Fibroblast of lung (primary cell): ENCODE measurements around the gene BABAM2. TPM values are rescaled to one million over a fixed set of nuclear protein-coding genes. Genes with fewer than 3 reads are reported as not detected.

Experiments
- DNase-seq, 2 donors: peaks; one replicate each; pipeline versions ENCODE4 v3.0.0 to v3.0.0-alpha.2; 2010; ENCODE audit warnings: low read depth in 2 of 2
- H2AFZ ChIP-seq: 2 replicates; pipeline ENCODE4 v1.5.1; 2012; ENCODE audit warnings: low read length, control low read depth, inconsistent platforms
- H3K27ac ChIP-seq: 2 replicates; pipeline ENCODE4 v1.5.1; 2011; ENCODE audit warnings: low read length, control low read depth; ENCODE audit not compliant: insufficient read depth
- H3K27me3 ChIP-seq: 2 replicates; pipeline ENCODE4 v1.5.1; 2011; ENCODE audit warnings: mild to moderate bottlenecking, low read length; ENCODE audit not compliant: control insufficient read depth, insufficient read depth
- H3K36me3 ChIP-seq: 2 replicates; pipeline ENCODE4 v1.5.1; 2011; ENCODE audit warnings: low read length; ENCODE audit not compliant: control insufficient read depth, insufficient read depth
- H3K4me1 ChIP-seq: 2 replicates; pipeline ENCODE4 v1.5.1; 2011; ENCODE audit warnings: low read length; ENCODE audit not compliant: control insufficient read depth, insufficient read depth; ENCODE audit errors: extremely low read depth
- H3K4me2 ChIP-seq: 2 replicates; pipeline ENCODE4 v1.5.1; 2011; ENCODE audit warnings: low read length, control low read depth; ENCODE audit not compliant: insufficient read depth; ENCODE audit errors: extremely low read depth
- H3K4me3 ChIP-seq, 4 experiments: fragments of 200-600 bp in 1 of 4; sonication (generic) in 1 of 4; replicated peaks in 1 of 4; 2 replicates each; pipeline ENCODE4 v1.5.1; 2011 to 2016; ENCODE audit warnings: low read length in 4 of 4, low read depth in 3 of 4, mild to moderate bottlenecking in 3 of 4, control low read depth in 2 of 4, inconsistent platforms in 1 of 4, mixed read lengths in 1 of 4; ENCODE audit not compliant: insufficient read depth in 1 of 4; ENCODE audit errors: control extremely low read depth in 1 of 4
- H3K79me2 ChIP-seq: 2 replicates; pipeline ENCODE4 v1.5.1; 2012; ENCODE audit warnings: mild to moderate bottlenecking, low read length, inconsistent platforms; ENCODE audit not compliant: control insufficient read depth, insufficient read depth
- H3K9ac ChIP-seq: 2 replicates; pipeline ENCODE4 v1.5.1; 2011; ENCODE audit warnings: mild to moderate bottlenecking, low read length, control low read depth; ENCODE audit not compliant: insufficient read depth
- H3K9me3 ChIP-seq: 2 replicates; pipeline ENCODE4 v1.5.1; 2012; ENCODE audit warnings: low read depth, low read length; ENCODE audit not compliant: control insufficient read depth, insufficient read depth
- H4K20me1 ChIP-seq: 2 replicates; pipeline ENCODE4 v1.5.1; 2011; ENCODE audit warnings: low read length; ENCODE audit not compliant: control insufficient read depth, insufficient read depth; ENCODE audit errors: extremely low read depth
- CTCF ChIP-seq, 2 donors: IDR thresholded peaks in 1 of 2; conservative IDR thresholded peaks in 1 of 2; 1 replicate in 1 of 2; 2 replicates in 1 of 2; pipeline ENCODE4 v1.5.1; 2011 to 2012; ENCODE audit warnings: low read length in 2 of 2, control low read depth in 1 of 2, inconsistent platforms in 1 of 2, low read depth in 1 of 2, mild to moderate bottlenecking in 1 of 2
- EZH2 ChIP-seq: IDR thresholded peaks from 2 replicates; pipeline ENCODE4 v1.5.1; 2012; ENCODE audit warnings: low read length, control low read depth, mild to moderate bottlenecking; ENCODE audit errors: missing control alignments
- polyA plus RNA-seq, 2 donors: library from polyadenylated mRNA; depleted of rRNA in 1 of 2; stranded (reverse) in 1 of 2; unstranded in 1 of 2; fragments of >200 nt; gene quantifications; 2 replicates each; pipeline ENCODE4 v1.2.1, GENCODE V29; 2011 to 2012; ENCODE audit warnings: missing spikeins in 1 of 2
- total RNA-seq: library from RNA; depleted of rRNA; stranded (reverse); fragments of >200 nt; gene quantifications from 2 replicates; pipeline ENCODE4 v1.2.1, GENCODE V29; 2014

BABAM2 gene
- total and polyA plus RNA-seq, 2 donors (not counting 1 experiment from before 2014, with no cell fraction given): 25.6 to 33.4 TPM

- no peaks in the 10 kb centered on the region for H4K20me1 ChIP-seq
- no peaks in the 10 kb centered on the region for H3K27me3 ChIP-seq
- H3K79me2 ChIP-seq: peaks cover 6% of the 10 kb centered on the region
- no peak overlapping the region for H3K27ac ChIP-seq
- no peak overlapping the region for H2AFZ ChIP-seq
- no peak overlapping the region for H3K9ac ChIP-seq
- DNase-seq: no peak
- no peak overlapping the region for H3K4me3 ChIP-seq
- H3K36me3 ChIP-seq: no peaks in the 10 kb centered on the region
- H3K9me3 ChIP-seq: no peaks in the 10 kb centered on the region
- no peak for TF ChIP-seq EZH2
- no peak for TF ChIP-seq CTCF (conservative IDR thresholded peaks at IDR 0.05 in 1 of 2, IDR thresholded peaks at IDR 0.05 in 1 of 2; ENCODE audit: low read depth in 1 of 2, low read length in 2 of 2)
- peaks cover 14% of the 10 kb centered on the region for H3K4me1 ChIP-seq
- no peak overlapping the region for H3K4me2 ChIP-seq
These were observed 3.4 kb upstream of the BABAM2 start for GRCh38 chr2:27887111-27887510.

GRCh38 chr2:27887830-27888229, 2.7 kb upstream of the BABAM2 start:
- H3K9me3 ChIP-seq: no peaks in the 10 kb centered on the region
- no peak overlapping the region for H3K27ac ChIP-seq
- H2AFZ ChIP-seq: no peak overlapping the region
- H3K27me3 ChIP-seq: no peaks in the 10 kb centered on the region
- TF ChIP-seq EZH2 (no peak), CTCF (conservative IDR thresholded peaks at IDR 0.05 in 1 of 2, IDR thresholded peaks at IDR 0.05 in 1 of 2; ENCODE audit: low read depth in 1 of 2, low read length in 2 of 2) (no peak)
- no peaks in the 10 kb centered on the region for H4K20me1 ChIP-seq
- H3K79me2 ChIP-seq: peaks cover 6% of the 10 kb centered on the region
- H3K9ac ChIP-seq: no peak overlapping the region
- H3K4me2 ChIP-seq: no peak overlapping the region
- DNase-seq: no peak
- H3K4me3 ChIP-seq: no peak overlapping the region
- peaks cover 14% of the 10 kb centered on the region for H3K4me1 ChIP-seq
- no peaks in the 10 kb centered on the region for H3K36me3 ChIP-seq

- Histone ChIP-seq H3K36me3 (no peaks in the 10 kb centered on the region), H3K4me2 (peak overlapping the region; percentile 93), H4K20me1 (no peaks in the 10 kb centered on the region), H3K79me2 (peaks cover 6% of the 10 kb centered on the region), H3K4me3 (peak overlapping the region in 1 of 4 experiments; percentile 12), H2AFZ (no peak overlapping the region), H3K9me3 (no peaks in the 10 kb centered on the region), H3K27ac (no peak overlapping the region), H3K27me3 (no peaks in the 10 kb centered on the region), H3K9ac (no peak overlapping the region), H3K4me1 (peaks cover 14% of the 10 kb centered on the region)
- DNase-seq: peak in 1 of 2 donors; percentile 72
- TF ChIP-seq EZH2 (no peak), CTCF (conservative IDR thresholded peaks at IDR 0.05 in 1 of 2, IDR thresholded peaks at IDR 0.05 in 1 of 2; ENCODE audit: low read depth in 1 of 2, low read length in 2 of 2) (no peak)
These were observed 1.7 kb upstream of the BABAM2 start for GRCh38 chr2:27888790-27889189.
